Bronchial epithelial cell (primary cell): ENCODE data around the gene TMEM72. TPM values are rescaled to one million over a fixed set of nuclear protein-coding genes. Genes with fewer than 3 reads are reported as not detected.

Source experiments
- DNase-seq: peaks from one replicate; pipeline ENCODE4 v3.0.0-alpha.2; 2010; ENCODE audit warnings: low read depth
- FAIRE-seq: peaks from 2 replicates; lab custom pipeline; 2011; peaks lifted over from hg19 to GRCh38; lab: Jason Lieb, UNC
- H3K27me3 ChIP-seq: 2 replicates; pipeline ENCODE4 v1.5.1; 2011; ENCODE audit warnings: low read length; ENCODE audit not compliant: control insufficient read depth, insufficient read depth
- H3K36me3 ChIP-seq: 2 replicates; pipeline ENCODE4 v1.5.1; 2011; ENCODE audit warnings: low read length; ENCODE audit not compliant: control insufficient read depth, insufficient read depth
- H3K4me3 ChIP-seq: 2 replicates; pipeline ENCODE4 v1.5.1; 2011; ENCODE audit warnings: mild to moderate bottlenecking, low read depth, low read length, control low read depth
- CTCF ChIP-seq: IDR thresholded peaks from 2 replicates; pipeline ENCODE4 v1.5.1; 2011; ENCODE audit warnings: mild to moderate bottlenecking, moderate library complexity, low read length, control low read depth, inconsistent platforms; ENCODE audit not compliant: insufficient read depth, severe bottlenecking
- total RNA-seq: library from RNA; depleted of rRNA; stranded (reverse); fragments of >200 nt; gene quantifications from 2 replicates; pipeline ENCODE4 v1.2.1, GENCODE V29; 2014

The TMEM72 gene
- total RNA-seq, 1 donor from 2014 or later: not detected

DNA sequence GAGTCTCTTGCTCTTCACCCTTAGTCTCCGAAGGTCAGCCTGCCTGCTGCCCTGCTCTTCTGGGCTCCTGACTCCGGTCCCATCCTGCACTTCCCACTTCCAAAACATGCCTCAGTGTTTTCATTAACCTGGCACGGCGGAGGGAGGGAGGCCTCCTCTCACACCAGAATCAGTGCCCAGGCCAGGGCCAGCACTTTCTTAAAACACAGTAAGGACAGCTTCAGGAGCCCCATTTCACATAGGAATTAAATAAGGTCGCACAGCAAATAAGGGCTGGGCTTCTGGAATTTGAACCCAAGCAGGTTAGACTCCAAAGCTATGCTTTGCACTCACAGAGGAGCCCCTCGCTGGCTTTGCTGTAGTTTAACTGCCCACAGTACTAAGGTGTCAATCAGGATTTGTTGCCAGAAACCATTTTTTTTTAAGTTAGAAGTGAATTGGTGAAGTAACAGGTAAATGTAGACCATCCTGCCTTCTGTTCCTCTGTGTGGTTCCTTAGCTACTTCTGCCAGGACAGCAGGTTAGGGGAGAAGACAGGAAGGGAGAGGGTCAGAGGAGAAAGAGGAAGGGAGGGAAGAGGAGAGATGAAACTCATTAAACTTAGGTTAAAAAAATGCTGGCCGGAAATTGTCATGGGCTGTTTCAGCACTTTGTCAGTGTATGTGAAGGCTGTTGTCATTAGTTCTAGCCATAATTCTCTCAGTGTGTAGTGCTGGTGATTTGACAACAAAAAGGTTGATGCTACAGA, 49.5 kb downstream of the TMEM72 start:
- Histone ChIP-seq H3K4me3 (no peak overlapping the region), H3K27me3 (no peaks in the 10 kb centered on the region), H3K36me3 (no peaks in the 10 kb centered on the region)
- no peak for TF ChIP-seq CTCF
- DNase-seq (no peak), FAIRE-seq (no peak)

DNA sequence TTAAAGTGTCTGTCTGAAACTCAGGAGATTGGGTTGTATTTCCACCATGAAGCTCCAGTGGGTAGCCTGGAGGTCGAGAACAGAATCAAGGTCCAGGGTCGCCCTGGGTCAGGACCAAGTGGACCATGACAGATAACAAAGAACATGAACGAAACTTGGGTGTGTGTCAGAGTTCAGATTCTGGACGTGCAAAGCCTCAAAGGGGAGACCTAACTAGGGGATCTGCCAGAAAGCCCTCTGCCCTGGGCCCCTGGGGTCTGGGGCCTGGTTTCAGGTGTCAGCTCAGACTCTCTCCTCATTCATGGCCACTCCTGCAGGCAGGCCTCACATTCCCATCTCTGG, 50.1 kb downstream of the TMEM72 start:
- TF ChIP-seq CTCF: no peak
- DNase-seq (no peak), FAIRE-seq (no peak)
- Histone ChIP-seq H3K27me3 (no peaks in the 10 kb centered on the region), H3K36me3 (no peaks in the 10 kb centered on the region), H3K4me3 (no peak overlapping the region)

DNA sequence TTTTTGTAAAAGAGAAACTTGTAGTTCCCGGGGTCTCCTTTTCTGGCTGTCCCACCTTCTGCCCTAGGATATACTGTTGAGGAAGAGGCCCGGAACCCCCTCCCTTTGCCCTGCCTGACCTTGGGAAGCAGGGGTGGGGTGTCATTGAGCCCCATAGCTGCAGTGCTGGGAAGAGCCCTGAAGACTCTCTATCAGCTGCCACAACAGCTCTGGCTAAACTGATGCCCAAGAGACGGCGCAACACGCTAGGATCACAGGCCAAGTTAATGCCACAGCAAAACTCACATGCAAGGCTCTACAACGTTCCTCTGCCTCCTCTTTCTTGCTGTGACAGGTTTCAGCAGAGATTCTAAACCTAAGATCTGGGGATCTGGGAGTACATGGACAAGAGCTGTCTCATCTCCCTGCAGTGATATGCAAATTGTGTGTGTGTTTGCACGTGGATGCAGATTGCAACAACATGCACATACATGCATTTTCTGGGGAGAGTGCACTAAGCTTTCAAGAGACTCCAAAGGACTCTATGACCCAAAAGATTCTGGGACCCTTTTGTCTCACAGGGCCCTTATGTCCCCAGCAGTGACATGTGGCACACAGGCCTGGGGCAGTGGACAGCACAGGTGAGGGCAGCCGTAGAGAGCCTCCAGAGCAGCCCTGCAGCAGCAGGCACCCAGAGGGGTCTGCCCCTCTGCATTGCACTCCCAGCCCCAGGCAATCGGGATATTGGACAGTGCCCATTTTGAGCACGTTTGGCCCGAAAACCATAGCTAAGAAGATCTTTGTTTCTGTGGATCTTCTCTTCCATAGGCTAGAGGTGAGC, 51.0 kb downstream of the TMEM72 start:
- no peak for DNase-seq
- no peak for FAIRE-seq
- no peaks in the 10 kb centered on the region for H3K27me3 ChIP-seq
- TF ChIP-seq CTCF: no peak
- no peak overlapping the region for H3K4me3 ChIP-seq
- no peaks in the 10 kb centered on the region for H3K36me3 ChIP-seq

- DNase-seq: no peak
- Histone ChIP-seq H3K36me3 (no peaks in the 10 kb centered on the region), H3K4me3 (no peak overlapping the region), H3K27me3 (no peaks in the 10 kb centered on the region)
- TF ChIP-seq CTCF: peak; percentile 24
- FAIRE-seq: no peak
These were observed 52.0 kb downstream of the TMEM72 start for GRCh38 chr10:44962870-44963738.

DNA sequence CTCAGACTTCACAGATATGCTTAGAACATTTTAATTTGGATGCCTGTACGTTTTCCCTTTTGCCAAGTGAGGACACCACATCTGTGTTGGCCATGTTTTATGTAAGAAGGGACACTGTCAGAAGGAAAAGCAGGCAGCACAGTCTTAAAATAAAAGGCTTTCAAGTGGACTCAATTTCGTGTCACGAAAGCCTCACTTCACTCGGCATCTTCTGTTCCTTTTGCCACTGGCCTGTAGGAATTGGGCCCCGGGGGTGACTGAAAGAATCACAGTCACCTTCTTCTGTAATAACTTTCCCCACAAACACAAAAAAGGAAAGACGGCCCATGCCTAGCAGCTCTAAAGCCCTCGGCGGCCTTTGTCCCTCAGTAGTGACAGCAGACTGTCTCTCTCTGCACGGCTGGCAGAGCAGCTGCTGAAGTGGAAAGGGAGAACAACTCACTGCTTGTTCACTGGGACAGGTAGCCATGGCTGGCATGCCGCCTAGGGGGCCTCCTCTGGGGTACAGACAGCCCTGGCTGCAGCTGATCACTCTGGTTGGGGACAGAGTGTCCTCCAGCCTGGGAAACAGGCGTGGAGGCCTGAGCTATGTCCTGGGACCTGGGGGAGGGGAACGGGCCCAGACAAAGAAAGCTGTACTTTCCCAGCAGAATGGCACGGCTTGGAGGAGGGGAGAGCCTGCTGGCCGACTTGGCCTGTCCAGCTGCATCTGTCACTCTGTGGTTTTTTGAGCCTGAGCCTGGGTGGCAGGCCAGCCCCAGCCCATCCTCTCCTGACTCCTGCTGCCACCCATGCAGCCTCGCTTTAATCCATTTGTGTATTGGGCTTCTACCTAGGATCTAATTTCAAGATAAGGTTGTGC, 52.9 kb downstream of the TMEM72 start:
- no peak for FAIRE-seq
- Histone ChIP-seq H3K27me3 (no peaks in the 10 kb centered on the region), H3K4me3 (no peak overlapping the region), H3K36me3 (no peaks in the 10 kb centered on the region)
- no peak for TF ChIP-seq CTCF
- no peak for DNase-seq
